IPS-NIHi11 (cell line): Measurements from ENCODE around the gene NNMT.
A peak's percentile ranks its signal among the peaks of the same experiment; 100 is the strongest.

Source experiments
- DNase-seq: peaks from one replicate; pipeline ENCODE4 v3.0.0; 2012; ENCODE audit warnings: mixed read lengths, low spot score

Gene NNMT

GRCh38 chr11:114295676-114296604 lies at the start of gene NNMT:
Gene NNMT, plus strand, starts transcription at chr11:114296399. Its CDS starts 158 bp downstream, at chr11:114296557.
- no peak for DNase-seq

GRCh38 chr11:114247070-114247789 lies 49.0 kb upstream of the NNMT start:
- no peak for DNase-seq

DNA sequence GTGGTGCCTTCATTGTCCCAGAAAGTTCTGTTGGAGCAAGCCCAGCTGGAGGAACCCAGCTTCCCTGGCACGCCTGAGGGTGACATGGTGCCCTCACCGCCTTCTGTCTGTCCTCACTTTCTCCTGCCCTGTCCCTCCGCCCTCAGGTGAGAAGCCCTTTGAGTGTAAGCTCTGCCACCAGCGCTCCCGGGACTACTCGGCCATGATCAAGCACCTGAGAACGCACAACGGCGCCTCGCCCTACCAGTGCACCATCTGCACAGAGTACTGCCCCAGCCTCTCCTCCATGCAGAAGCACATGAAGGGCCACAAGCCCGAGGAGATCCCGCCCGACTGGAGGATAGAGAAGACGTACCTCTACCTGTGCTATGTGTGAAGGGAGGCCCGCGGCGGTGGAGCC lies 46.0 kb upstream of the NNMT start:
- no peak for DNase-seq

DNA sequence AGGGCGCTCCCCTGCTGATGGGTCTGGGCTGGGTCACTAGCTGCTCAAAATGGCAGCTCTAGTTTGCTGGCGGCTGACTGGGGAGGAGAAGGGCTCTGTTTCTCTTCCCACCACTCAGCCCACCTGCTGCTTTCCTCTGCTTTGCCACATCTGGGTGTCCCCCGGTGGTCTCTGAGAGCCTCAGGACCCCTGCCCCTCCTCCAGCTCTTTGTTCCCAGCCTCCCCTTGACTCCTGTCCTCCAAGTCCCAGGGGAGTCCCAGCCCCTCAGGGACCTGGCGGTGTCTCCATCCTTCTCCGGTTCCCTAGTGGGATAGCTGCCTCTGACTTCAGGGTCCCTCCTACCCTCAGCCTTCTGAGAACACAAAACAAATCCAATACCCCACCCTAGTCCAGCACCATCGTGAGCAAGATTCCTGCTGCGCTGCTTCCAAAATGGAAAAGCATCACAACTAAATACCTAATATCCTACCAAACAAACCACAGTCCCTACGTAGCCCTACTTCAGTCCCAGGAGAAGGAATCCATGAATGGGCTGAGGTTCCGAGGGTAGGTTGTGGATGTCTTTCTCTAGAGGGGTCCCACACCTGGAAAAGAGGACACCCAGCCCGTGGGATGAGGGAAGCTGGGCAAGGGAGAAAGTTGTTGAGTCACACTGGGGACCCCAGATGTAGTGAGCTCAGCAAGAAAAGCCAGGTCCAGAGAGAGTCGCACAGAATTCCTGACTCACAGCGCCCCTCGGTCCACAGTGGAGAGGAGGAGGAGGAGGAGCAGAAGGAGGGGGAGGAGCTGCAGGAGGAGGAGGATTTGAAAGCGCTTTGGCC lies 45.0 kb upstream of the NNMT start:
- DNase-seq, result peak; percentile 47

DNA sequence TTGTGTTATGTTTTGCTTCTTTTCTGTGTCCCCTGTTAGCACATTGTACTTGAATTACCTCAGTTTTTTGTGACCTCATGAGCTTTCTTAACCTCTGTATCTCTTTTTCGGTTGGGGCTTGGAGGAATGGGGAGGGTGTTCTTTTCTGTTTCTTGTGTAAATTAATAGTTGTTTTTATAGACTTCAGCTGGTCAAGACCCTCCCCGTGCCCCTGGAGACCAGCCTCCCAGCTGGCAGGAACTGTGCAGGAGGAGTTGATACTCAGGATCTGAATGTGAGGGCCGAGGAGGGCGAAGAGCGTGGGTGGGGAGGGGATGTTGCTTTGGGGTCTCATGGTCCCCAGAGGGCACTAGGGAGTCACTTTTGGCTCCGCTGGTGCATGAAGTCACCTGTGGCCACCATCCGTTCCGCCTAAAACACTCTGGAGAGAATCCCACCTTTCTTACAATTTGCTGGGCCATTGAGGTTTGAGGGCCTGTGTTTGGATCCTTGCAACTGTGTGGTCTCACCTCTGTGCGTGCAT lies 44.3 kb upstream of the NNMT start:
- DNase-seq, result peak; percentile 77

DNA sequence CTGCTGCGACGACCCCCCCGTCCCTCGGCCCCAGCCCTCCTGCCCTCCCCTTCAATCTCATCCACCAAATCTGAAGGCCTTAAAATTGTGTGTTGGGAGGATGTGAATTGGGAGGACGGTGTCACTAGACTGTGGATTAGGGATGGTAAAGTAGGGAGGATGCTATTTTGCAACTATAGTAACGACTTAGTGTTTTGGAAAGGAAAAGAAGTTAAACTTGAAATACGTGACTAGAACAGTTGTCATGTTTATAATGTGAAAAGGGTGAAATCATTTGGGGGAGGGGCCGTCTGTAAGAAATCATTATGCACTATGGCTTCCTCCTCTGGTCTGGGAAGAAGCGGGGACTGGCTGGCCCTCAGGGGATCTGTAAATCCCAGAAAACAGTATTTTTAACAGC lies 43.4 kb upstream of the NNMT start:
- no peak for DNase-seq

GRCh38 chr11:114253771-114254170 lies 42.4 kb upstream of the NNMT start:
- DNase-seq, result no peak

DNA sequence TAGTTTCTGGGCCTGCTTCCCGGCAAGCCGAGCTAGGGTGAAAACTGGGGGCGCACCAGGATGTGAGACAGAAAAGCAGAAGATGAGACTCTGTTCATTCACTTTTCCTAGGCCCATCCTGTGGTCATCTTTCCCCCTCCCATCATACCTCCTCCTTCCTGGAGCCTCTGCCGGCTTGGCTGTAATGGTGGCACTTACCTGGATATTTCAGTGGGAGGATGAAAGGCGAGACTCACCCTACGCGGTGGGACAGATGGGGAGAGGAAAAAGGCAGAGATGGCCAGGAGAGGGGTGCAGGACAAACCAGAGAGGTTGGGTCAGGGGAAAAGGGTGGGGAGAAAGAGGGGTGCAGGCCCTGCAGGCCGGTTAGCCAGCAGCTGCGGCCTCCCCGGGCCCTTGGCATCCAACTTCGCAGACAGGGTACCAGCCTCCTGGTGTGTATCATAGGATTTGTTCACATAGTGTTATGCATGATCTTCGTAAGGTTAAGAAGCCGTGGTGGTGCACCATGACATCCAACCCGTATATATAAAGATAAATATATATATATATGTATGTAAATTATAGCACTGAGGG lies 41.5 kb upstream of the NNMT start:
- DNase-seq, result no peak

- DNase-seq, result no peak
Measured at GRCh38 chr11:114255289-114255688, 40.9 kb upstream of the NNMT start.

- no peak for DNase-seq
Measured at GRCh38 chr11:114256176-114256966, 39.8 kb upstream of the NNMT start.

DNA sequence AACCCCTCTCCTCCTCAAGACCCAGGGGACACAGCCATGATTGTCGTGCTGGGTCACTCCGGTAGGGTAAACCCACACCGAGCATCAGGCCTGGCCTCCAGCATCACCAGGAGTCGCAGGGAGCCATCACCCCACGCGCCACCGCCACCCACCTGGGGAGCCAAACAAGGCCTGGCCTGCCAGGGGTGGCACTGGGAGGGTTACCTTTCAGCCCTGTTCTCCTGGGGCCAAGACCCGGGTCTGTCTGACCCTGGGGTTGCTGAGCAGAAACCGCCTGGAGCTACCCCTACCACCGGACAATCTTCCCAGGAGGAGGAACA lies 39.3 kb upstream of the NNMT start:
- no peak for DNase-seq

GRCh38 chr11:114257621-114258558 lies 38.3 kb upstream of the NNMT start:
- peak; percentile 63 for DNase-seq

GRCh38 chr11:114258696-114259095 lies 37.5 kb upstream of the NNMT start:
- DNase-seq, result no peak

GRCh38 chr11:114259124-114259526 lies 37.1 kb upstream of the NNMT start:
- no peak for DNase-seq

DNA sequence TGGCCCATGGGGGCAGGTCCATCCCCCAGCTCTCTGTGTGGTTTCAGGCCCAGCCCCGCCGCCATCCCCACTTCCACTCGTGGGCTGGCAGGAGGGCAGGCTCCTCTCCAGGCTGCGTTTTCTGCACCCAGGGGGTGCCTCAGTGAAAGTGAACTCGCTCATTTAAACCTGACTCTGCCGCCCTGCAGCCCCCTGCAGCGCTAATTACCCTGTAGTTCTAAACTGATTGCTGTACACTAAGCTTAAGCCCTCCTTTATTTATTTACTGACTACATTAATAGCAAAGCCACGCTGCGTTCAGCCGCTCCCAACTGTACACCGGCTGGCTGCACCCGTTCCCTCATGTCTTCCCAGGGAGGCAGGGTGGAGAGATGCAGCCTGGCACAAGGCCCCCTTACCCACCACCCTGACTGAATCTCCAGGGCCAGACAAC lies 36.6 kb upstream of the NNMT start:
- DNase-seq, result no peak

DNA sequence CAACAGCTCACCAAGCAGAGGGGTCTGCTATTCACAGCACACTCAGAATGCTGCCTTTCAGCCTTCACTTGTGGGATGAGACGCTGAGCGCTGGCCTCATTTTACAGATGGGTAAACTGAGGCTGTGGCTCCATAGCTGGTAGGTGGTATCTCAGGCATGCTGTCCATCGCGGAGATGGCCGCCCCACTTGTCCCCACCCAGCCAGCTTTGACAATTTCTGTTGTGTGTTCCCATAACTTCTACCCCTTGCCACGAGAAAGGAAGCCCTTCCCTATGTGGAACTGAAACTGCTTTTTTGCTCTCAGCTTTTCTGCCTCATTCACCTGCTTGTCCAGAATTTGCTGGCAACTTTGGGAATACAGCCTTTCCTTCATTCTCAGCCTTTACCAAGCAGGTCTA lies 36.1 kb upstream of the NNMT start:
- no peak for DNase-seq

DNA sequence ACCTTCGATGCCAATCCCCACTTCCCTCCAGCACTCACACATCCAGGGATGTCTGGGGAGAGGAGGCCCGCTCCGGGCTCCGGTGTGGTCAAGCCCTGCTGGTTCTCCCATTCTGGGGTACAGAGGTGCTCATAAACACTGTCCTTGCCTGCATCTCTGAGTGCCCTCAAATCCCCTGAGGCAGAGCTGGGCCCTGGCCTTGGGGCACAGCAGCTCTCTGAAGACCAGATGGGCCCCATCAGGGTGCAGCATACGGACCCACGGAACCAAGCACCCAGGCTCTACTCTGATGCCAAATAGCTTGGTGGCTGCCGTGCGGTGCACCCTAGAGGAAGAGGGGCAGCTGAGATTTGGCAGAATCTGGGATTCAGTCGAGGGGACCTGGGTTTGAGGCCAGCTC lies 35.7 kb upstream of the NNMT start:
- DNase-seq, result no peak

- no peak for DNase-seq
Measured at GRCh38 chr11:114261791-114262190, 34.4 kb upstream of the NNMT start.

GRCh38 chr11:114262681-114263512 lies 33.3 kb upstream of the NNMT start:
- peak; percentile 67 for DNase-seq
